HEK293 (cell line): ENCODE results near the gene TIMM50.

Source experiments
- BCL11B ChIP-seq: fragments of 450-650 bp; formaldehyde crosslinking; IDR thresholded peaks from 2 replicates; pipeline ENCODE4 v1.5.1; 2016; ENCODE audit warnings: low read depth, missing biosample characterization, missing genetic modification characterization
- GFI1B ChIP-seq: fragments of 450-650 bp; formaldehyde crosslinking; IDR thresholded peaks from 2 replicates; pipeline ENCODE4 v1.5.1; 2016; ENCODE audit warnings: missing biosample characterization, missing genetic modification characterization
- GLI2 ChIP-seq: fragments of 450-650 bp; formaldehyde crosslinking; IDR thresholded peaks from 2 replicates; pipeline ENCODE4; 2017; ENCODE audit warnings: missing biosample characterization, missing genetic modification characterization, low read depth, borderline replicate concordance
- KLF16 ChIP-seq: fragments of 450-650 bp; formaldehyde crosslinking; IDR thresholded peaks from 2 replicates; pipeline ENCODE4 v1.5.1; 2017; ENCODE audit warnings: missing biosample characterization, missing genetic modification characterization
- OSR2 ChIP-seq: fragments of 450-650 bp; formaldehyde crosslinking; IDR thresholded peaks from 2 replicates; pipeline ENCODE4 v1.5.1; 2016; ENCODE audit warnings: missing biosample characterization, missing genetic modification characterization
- SALL2 ChIP-seq: fragments of 450-650 bp; formaldehyde crosslinking; IDR thresholded peaks from 2 replicates; pipeline ENCODE4 v1.5.0; 2017; ENCODE audit warnings: missing biosample characterization, mild to moderate bottlenecking, missing genetic modification characterization, borderline replicate concordance
- YY1 ChIP-seq: fragments of 450-650 bp; formaldehyde crosslinking; IDR thresholded peaks from 2 replicates; pipeline ENCODE4 v1.5.1; 2018; ENCODE audit warnings: missing biosample characterization, missing genetic modification characterization
- YY2 ChIP-seq: fragments of 450-650 bp; formaldehyde crosslinking; IDR thresholded peaks from 2 replicates; pipeline ENCODE4 v1.5.1; 2016; ENCODE audit warnings: missing biosample characterization, missing genetic modification characterization
- ZBTB20 ChIP-seq: fragments of 450-650 bp; formaldehyde crosslinking; IDR thresholded peaks from 2 replicates; pipeline ENCODE4 v1.5.1; 2016; ENCODE audit warnings: missing biosample characterization, missing genetic modification characterization
- ZBTB21 ChIP-seq: fragments of 450-650 bp; formaldehyde crosslinking; IDR thresholded peaks from 2 replicates; pipeline ENCODE4 v1.5.1; 2017; ENCODE audit warnings: missing biosample characterization, missing genetic modification characterization
- ZBTB7A ChIP-seq: fragments of 450-650 bp; formaldehyde crosslinking; IDR thresholded peaks from 2 replicates; pipeline ENCODE4 v1.5.1; 2016; ENCODE audit warnings: low read depth, missing biosample characterization, missing genetic modification characterization
- ZBTB8A ChIP-seq: fragments of 450-650 bp; formaldehyde crosslinking; IDR thresholded peaks from 2 replicates; pipeline ENCODE4 v1.5.1; 2016; ENCODE audit warnings: missing biosample characterization, missing genetic modification characterization
- ZEB2 ChIP-seq: fragments of 450-650 bp; formaldehyde crosslinking; IDR thresholded peaks from 2 replicates; pipeline ENCODE4 v1.5.1; 2016; ENCODE audit warnings: missing biosample characterization, missing genetic modification characterization
- ZFP41 ChIP-seq: fragments of 450-650 bp; formaldehyde crosslinking; IDR thresholded peaks from 2 replicates; pipeline ENCODE4 v1.5.1; 2016; ENCODE audit warnings: missing biosample characterization, missing genetic modification characterization, borderline replicate concordance
- ZNF211 ChIP-seq: fragments of 450-650 bp; formaldehyde crosslinking; IDR thresholded peaks from 2 replicates; pipeline ENCODE4 v1.5.1; 2016; ENCODE audit warnings: low read depth, missing biosample characterization, missing genetic modification characterization
- ZNF266 ChIP-seq: fragments of 450-650 bp; formaldehyde crosslinking; IDR thresholded peaks from 2 replicates; pipeline ENCODE4 v1.5.1; 2016; ENCODE audit warnings: missing biosample characterization, missing genetic modification characterization, low read depth
- ZNF292 ChIP-seq: fragments of 450-650 bp; formaldehyde crosslinking; IDR thresholded peaks from 2 replicates; pipeline ENCODE4 v1.5.1; 2016; ENCODE audit warnings: low read depth, missing biosample characterization, missing genetic modification characterization, borderline replicate concordance
- ZNF324 ChIP-seq: fragments of 450-650 bp; formaldehyde crosslinking; IDR thresholded peaks from 2 replicates; pipeline ENCODE4 v1.5.1; 2016; ENCODE audit warnings: missing biosample characterization, missing genetic modification characterization
- ZNF341 ChIP-seq: fragments of 450-650 bp; formaldehyde crosslinking; IDR thresholded peaks from 2 replicates; pipeline ENCODE4; 2016; ENCODE audit warnings: low read depth, missing biosample characterization, missing genetic modification characterization
- ZNF354C ChIP-seq: fragments of 450-650 bp; formaldehyde crosslinking; IDR thresholded peaks from 2 replicates; pipeline ENCODE4 v1.5.1; 2016; ENCODE audit warnings: missing biosample characterization, missing genetic modification characterization, low read depth, borderline replicate concordance
- ZNF501 ChIP-seq: fragments of 450-650 bp; formaldehyde crosslinking; IDR thresholded peaks from 2 replicates; pipeline ENCODE4 v1.5.1; 2016; ENCODE audit warnings: missing biosample characterization, missing genetic modification characterization
- ZNF521 ChIP-seq: fragments of 450-650 bp; formaldehyde crosslinking; IDR thresholded peaks from 2 replicates; pipeline ENCODE4 v1.5.1; 2017; ENCODE audit warnings: missing biosample characterization, mild to moderate bottlenecking, missing genetic modification characterization
- ZNF555 ChIP-seq: fragments of 450-650 bp; formaldehyde crosslinking; conservative IDR thresholded peaks from 2 replicates; pipeline ENCODE4 v1.5.1; 2017; ENCODE audit warnings: missing biosample characterization, mild to moderate bottlenecking, missing genetic modification characterization, inconsistent platforms
- ZNF571 ChIP-seq: fragments of 450-650 bp; formaldehyde crosslinking; IDR thresholded peaks from 2 replicates; pipeline ENCODE4 v1.5.0; 2017; ENCODE audit warnings: missing biosample characterization, missing genetic modification characterization
- ZNF600 ChIP-seq: fragments of 450-650 bp; formaldehyde crosslinking; IDR thresholded peaks from 2 replicates; pipeline ENCODE4 v1.5.1; 2016; ENCODE audit warnings: missing biosample characterization, missing genetic modification characterization
- ZNF626 ChIP-seq: fragments of 450-650 bp; sonication (Bioruptor Pico); formaldehyde crosslinking; IDR thresholded peaks from 2 replicates; pipeline ENCODE4 v1.5.1; 2018; ENCODE audit warnings: missing biosample characterization, missing genetic modification characterization, inconsistent platforms
- ZNF664 ChIP-seq: fragments of 450-650 bp; formaldehyde crosslinking; IDR thresholded peaks from 2 replicates; pipeline ENCODE4 v1.5.1; 2016; ENCODE audit warnings: missing biosample characterization, missing genetic modification characterization
- ZNF768 ChIP-seq: fragments of 450-650 bp; formaldehyde crosslinking; IDR thresholded peaks from 2 replicates; pipeline ENCODE4 v1.5.1; 2018; ENCODE audit warnings: missing biosample characterization, mild to moderate bottlenecking, missing genetic modification characterization
- ZNF830 ChIP-seq: fragments of 450-650 bp; IDR thresholded peaks from 2 replicates; pipeline ENCODE4 v1.5.0; 2018; ENCODE audit warnings: missing biosample characterization, missing genetic modification characterization, low read depth, mild to moderate bottlenecking, moderate library complexity
- ZNF843 ChIP-seq: fragments of 450-650 bp; formaldehyde crosslinking; IDR thresholded peaks from 2 replicates; pipeline ENCODE4 v1.5.1; 2016; ENCODE audit warnings: missing biosample characterization, missing genetic modification characterization
- TF ChIP-seq, protein P1 (sequence below): fragments of 450-650 bp; formaldehyde crosslinking; IDR thresholded peaks from 2 replicates; pipeline ENCODE4 v1.5.1; 2017; ENCODE audit warnings: missing biosample characterization, missing genetic modification characterization
- TF ChIP-seq, protein P2 (sequence below): fragments of 450-650 bp; formaldehyde crosslinking; IDR thresholded peaks from 2 replicates; pipeline ENCODE4 v1.5.1; 2016; ENCODE audit warnings: missing biosample characterization, missing genetic modification characterization
- TF ChIP-seq, protein P3 (sequence below): fragments of 450-650 bp; formaldehyde crosslinking; IDR thresholded peaks from 2 replicates; pipeline ENCODE4 v1.5.1; 2016; ENCODE audit warnings: missing biosample characterization, missing genetic modification characterization

The TIMM50 gene

DNA sequence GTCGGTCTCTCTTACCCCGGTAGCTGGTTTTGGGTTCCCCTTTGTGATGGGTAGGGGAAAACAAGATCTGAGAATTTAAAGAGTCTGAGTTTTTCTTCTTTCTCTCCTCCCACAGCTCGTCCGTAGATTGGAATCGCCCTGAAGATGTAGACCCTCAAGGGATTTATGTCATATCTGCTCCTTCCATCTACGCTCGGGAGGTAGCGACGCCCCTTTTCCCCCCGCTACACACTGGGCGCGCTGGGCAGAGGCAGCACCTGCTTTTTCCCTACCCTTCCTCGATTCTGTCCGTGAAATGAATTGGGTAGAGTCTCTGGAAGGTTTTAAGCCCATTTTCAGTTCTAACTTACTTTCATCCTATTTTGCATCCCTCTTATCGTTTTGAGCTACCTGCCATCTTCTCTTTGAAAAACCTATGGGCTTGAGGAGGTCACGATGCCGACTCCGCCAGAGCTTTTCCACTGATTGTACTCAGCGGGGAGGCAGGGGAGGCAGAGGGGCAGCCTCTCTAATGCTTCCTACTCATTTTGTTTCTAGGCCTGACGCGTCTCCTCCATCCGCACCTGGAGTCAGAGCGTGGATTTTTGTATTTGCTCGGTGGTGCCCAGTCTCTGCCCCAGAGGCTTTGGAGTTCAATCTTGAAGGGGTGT lies 27.2 kb downstream of the TIMM50 start (continued):
- no peak for TF ChIP-seq KLF16 (tag by site-specific recombination)
- no peak for TF ChIP-seq ZNF354C (tag by site-specific recombination)
- TF ChIP-seq GFI1B (tag by site-specific recombination), result no peak
- no peak for TF ChIP-seq ZNF768 (tag by site-specific recombination)
- TF ChIP-seq ZFP41 (tag by site-specific recombination), result no peak
- TF ChIP-seq ZNF324 (tag by site-specific recombination), result no peak
- no peak for TF ChIP-seq ZNF626
- TF ChIP-seq ZNF521 (tag by site-specific recombination), result no peak
- no peak for TF ChIP-seq ZNF211 (tag by site-specific recombination)
- TF ChIP-seq OSR2 (tag by site-specific recombination), result no peak
- peak; percentile 33 for TF ChIP-seq ZBTB20 (tag by site-specific recombination)
- TF ChIP-seq ZNF600 (tag by site-specific recombination), result 0 out of 2 replicates have a peak, but pooled peaks have one; percentile 3
- TF ChIP-seq ZNF501 (tag by site-specific recombination), result 0 out of 2 replicates have a peak, but pooled peaks have one; percentile 8
- no peak for TF ChIP-seq ZNF830 (tag by site-specific recombination)
- TF ChIP-seq, protein P1, sequence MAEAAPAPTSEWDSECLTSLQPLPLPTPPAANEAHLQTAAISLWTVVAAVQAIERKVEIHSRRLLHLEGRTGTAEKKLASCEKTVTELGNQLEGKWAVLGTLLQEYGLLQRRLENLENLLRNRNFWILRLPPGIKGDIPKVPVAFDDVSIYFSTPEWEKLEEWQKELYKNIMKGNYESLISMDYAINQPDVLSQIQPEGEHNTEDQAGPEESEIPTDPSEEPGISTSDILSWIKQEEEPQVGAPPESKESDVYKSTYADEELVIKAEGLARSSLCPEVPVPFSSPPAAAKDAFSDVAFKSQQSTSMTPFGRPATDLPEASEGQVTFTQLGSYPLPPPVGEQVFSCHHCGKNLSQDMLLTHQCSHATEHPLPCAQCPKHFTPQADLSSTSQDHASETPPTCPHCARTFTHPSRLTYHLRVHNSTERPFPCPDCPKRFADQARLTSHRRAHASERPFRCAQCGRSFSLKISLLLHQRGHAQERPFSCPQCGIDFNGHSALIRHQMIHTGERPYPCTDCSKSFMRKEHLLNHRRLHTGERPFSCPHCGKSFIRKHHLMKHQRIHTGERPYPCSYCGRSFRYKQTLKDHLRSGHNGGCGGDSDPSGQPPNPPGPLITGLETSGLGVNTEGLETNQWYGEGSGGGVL (tag by site-specific recombination), result 0 out of 2 replicates have a peak, but pooled peaks have one; percentile 1
- no peak for TF ChIP-seq ZNF266 (tag by site-specific recombination)
- TF ChIP-seq ZBTB21, result no peak
- TF ChIP-seq ZNF843 (tag by site-specific recombination), result no peak
- no peak for TF ChIP-seq ZNF571 (tag by site-specific recombination)
- TF ChIP-seq SALL2 (tag by site-specific recombination), result no peak
- TF ChIP-seq, protein P2, sequence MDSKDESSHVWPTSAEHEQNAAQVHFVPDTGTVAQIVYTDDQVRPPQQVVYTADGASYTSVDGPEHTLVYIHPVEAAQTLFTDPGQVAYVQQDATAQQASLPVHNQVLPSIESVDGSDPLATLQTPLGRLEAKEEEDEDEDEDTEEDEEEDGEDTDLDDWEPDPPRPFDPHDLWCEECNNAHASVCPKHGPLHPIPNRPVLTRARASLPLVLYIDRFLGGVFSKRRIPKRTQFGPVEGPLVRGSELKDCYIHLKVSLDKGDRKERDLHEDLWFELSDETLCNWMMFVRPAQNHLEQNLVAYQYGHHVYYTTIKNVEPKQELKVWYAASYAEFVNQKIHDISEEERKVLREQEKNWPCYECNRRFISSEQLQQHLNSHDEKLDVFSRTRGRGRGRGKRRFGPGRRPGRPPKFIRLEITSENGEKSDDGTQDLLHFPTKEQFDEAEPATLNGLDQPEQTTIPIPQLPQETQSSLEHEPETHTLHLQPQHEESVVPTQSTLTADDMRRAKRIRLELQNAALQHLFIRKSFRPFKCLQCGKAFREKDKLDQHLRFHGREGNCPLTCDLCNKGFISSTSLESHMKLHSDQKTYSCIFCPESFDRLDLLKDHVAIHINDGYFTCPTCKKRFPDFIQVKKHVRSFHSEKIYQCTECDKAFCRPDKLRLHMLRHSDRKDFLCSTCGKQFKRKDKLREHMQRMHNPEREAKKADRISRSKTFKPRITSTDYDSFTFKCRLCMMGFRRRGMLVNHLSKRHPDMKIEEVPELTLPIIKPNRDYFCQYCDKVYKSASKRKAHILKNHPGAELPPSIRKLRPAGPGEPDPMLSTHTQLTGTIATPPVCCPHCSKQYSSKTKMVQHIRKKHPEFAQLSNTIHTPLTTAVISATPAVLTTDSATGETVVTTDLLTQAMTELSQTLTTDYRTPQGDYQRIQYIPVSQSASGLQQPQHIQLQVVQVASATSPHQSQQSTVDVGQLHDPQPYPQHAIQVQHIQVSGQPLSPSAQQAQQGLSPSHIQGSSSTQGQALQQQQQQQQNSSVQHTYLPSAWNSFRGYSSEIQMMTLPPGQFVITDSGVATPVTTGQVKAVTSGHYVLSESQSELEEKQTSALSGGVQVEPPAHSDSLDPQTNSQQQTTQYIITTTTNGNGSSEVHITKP, result peak; percentile 91
- TF ChIP-seq GLI2, result no peak
- TF ChIP-seq ZEB2 (tag by site-specific recombination), result 0 out of 2 replicates have a peak, but pooled peaks have one; percentile 4
- TF ChIP-seq ZNF664, result no peak
- TF ChIP-seq, protein P3, sequence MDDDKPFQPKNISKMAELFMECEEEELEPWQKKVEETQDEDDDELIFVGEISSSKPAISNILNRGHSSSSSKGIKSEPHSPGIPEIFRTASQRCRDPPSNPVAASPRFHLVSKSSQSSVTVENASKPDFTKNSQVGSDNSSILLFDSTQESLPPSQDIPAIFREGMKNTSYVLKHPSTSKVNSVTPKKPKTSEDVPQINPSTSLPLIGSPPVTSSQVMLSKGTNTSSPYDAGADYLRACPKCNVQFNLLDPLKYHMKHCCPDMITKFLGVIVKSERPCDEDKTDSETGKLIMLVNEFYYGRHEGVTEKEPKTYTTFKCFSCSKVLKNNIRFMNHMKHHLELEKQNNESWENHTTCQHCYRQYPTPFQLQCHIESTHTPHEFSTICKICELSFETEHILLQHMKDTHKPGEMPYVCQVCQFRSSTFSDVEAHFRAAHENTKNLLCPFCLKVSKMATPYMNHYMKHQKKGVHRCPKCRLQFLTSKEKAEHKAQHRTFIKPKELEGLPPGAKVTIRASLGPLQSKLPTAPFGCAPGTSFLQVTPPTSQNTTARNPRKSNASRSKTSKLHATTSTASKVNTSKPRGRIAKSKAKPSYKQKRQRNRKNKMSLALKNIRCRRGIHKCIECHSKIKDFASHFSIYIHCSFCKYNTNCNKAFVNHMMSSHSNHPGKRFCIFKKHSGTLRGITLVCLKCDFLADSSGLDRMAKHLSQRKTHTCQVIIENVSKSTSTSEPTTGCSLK (tag by site-specific recombination), result no peak; the same call in 1 of the 2 replicates
- peak; percentile 23; the same call in 1 of the 2 replicates for TF ChIP-seq ZBTB8A (tag by site-specific recombination)
- TF ChIP-seq ZBTB7A (tag by site-specific recombination), result no peak
- TF ChIP-seq BCL11B (tag by site-specific recombination), result no peak
- no peak for TF ChIP-seq YY1 (tag by site-specific recombination)
- TF ChIP-seq ZNF555, result no peak
- TF ChIP-seq YY2, result no peak
- TF ChIP-seq ZNF341 (tag by site-specific recombination), result no peak
- TF ChIP-seq ZNF292 (tag by site-specific recombination), result no peak
